Skeletal muscle cell (primary cell): Measurements from ENCODE around the gene CDC42BPA.

ENCODE experiments used
- DNase-seq: peaks from one replicate; pipeline ENCODE4 v3.0.0-alpha.2; 2010; ENCODE audit warnings: low read depth
- H3K4me3 ChIP-seq: 2 replicates; pipeline ENCODE4 v1.5.1; 2011; ENCODE audit warnings: low read depth, mild to moderate bottlenecking, control low read depth, low read length, moderate library complexity

Gene CDC42BPA

GRCh38 chr1:226946285-226946684 is 372.0 kb downstream of the CDC42BPA start:
- no peak overlapping the region for H3K4me3 ChIP-seq
- DNase-seq, result no peak

DNA sequence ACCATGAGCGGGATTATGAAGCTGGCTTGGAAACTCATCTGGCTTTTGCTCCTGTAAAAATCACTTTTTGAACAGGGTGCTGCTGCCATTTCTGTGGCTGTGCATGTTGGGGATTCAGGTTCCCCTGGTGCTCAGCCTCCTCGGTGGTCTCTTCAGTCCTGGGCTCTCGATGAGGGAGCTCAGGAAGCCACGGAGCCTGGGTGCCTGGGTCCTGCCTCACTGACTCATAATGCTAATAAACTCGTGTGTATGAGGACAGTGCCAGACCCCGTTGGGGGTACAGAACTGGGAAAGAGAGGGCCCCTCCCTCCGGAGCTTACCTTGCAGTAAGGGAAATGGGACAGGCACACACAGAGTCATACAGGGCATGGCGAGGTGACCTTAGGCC is 372.4 kb downstream of the CDC42BPA start:
- H3K4me3 ChIP-seq, result no peak overlapping the region
- no peak for DNase-seq

DNA sequence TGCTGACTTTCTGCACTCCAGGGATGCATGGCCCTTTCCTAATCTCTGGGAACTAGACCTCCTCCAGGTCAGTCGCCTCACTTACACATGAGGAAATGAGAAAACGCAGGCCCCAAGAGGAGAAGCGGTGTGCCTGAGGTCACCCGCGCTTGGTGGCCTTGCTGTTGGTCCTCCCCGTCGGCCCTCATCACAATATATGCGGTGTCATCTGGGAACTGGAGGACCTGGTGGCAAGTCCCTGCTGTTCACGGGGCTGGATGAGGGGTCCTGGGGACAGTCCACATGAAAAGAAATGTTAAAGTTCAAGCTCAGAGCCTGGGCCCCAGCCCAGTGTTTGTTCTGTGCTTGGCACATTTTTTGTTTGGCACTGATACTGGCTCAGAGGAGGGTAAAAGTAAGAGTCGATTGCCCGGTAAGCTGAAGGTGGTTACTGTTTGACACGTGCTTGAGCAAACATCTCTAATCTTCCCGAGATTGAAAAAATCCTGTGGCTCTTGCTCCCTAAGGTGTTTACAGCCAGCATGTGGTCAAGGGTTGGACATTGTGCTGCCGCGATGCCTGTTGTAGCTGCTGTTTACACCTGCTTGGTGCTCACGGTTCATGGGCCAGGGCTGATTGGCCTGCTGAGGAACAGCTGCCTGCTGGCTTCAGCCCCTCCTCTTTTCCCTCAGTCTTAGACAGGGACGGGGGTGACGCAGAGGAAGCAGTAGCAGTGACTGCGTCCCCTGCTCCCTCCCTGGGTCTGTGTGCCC is 373.0 kb downstream of the CDC42BPA start:
- no peak for DNase-seq
- H3K4me3 ChIP-seq, result no peak overlapping the region

GRCh38 chr1:226943927-226944326 is 374.4 kb downstream of the CDC42BPA start:
- no peak overlapping the region for H3K4me3 ChIP-seq
- no peak for DNase-seq

DNA sequence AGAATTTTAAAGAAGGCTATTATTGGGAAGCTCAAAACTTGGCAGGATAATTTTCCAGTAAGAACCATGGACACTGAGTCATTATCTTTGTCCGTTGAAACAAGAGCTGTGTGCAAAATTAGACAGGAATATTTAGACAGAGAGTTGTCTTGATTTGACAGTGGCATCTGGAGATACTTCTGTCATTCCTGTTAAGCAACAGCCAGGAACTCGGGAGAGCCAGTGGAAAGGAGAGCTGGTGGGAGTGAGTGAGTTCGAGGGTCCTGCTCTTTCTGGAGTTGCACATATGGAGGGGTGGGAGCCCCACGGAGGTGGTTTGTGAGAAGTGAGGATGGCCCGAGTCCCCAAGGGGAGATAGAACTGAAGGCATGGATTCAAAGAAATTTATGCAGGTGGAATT is 375.1 kb downstream of the CDC42BPA start:
- DNase-seq, result no peak
- no peak overlapping the region for H3K4me3 ChIP-seq

- no peak overlapping the region for H3K4me3 ChIP-seq
- DNase-seq, result no peak
Measured at GRCh38 chr1:226942392-226942791, 375.9 kb downstream of the CDC42BPA start.

- peak overlapping the region; percentile 78 for H3K4me3 ChIP-seq
Measured at GRCh38 chr1:226940806-226941067, 377.6 kb downstream of the CDC42BPA start.

DNA sequence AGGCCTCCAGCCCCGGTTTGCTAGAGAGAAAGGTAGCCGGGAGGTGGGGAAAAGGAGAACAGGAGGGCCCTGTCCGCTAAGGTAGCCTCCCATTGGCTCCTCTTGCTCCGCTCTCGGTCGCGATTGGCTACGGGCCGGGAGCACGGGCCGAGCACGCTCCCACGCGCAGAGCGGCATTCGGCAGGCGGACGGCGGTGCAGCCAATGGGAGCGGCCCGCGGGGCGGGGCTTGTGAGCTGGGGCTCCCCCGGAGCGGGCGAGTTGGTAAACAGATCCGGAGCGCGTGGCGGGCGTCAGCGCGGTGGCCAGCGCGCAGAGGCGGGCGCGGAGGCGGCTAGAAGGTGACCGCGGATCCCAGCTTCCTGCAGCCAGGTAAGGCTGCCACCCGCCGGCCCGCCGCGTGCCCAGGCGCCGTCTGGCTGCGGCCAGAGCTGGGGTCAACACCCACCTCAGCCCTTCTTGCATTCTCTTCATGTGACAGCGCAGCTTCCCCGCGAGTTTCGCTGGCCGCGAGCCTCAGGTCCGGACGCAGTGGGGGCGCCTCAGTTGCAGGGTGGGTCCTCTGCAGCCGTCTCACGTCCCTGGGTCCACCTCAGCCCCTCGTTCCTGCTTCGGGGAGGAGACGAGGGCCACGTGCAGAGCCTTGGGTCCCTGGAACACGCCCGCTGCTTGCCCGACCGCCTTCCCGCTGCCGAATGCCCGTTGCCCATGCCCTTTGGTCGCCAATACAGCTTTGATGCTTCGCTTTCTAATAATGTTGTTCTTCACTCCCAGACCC is 378.1 kb downstream of the CDC42BPA start, which contains the start of gene COQ8A:
Gene COQ8A, plus strand, starts transcription at position 266 of the 777 bp plus-strand sequence. CDS start 21,092 bp downstream, outside the sequence.
- DNase-seq, result peak; percentile 98
- peak within 1 kb of the TSS; percentile 78 for H3K4me3 ChIP-seq

More at GRCh38 chr1:226940806-226941067, 377.6 kb downstream of the CDC42BPA start:
- DNase-seq, result no peak
